GM19468 (cell line): ENCODE measurements around the gene RPL19.

Experiments
- ATAC-seq: cut with Tn5 transposase; IDR thresholded peaks from one replicate; pipeline ENCODE4 v1.9.1; 2021; ENCODE audit warnings: mild to moderate bottlenecking, moderate library complexity, moderate number of reproducible peaks; ENCODE audit not compliant: unreplicated experiment; ENCODE audit errors: extremely low read depth

RPL19 gene

DNA sequence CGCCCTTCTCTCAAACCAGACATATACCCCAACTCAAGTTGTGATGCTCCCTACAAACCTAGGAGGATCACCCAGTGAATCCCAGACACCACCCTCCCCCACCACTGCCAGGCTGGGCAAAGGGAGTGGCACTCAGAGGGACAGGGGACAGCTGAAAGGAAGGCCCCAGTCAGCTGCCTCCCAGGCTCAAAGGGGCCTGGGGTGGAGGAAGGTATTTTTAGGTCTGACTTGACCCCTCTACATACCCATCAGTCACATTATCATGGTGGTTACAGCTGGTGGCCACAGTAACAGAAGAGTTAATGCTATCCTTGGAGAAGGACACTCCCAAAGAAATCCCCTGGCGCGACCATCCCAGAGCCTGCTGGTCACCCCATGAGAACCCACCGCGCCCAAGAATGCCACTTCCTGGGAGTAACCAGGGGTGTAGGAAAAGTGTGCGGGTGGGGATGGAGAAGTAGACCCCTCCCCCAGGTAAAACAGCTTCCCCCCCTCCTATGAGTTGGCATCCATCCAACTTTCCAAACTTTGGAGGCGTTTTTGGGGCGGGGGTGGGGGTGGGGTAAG, 3.8 kb upstream of the RPL19 start:
- ATAC-seq, result no peak

GRCh38 chr17:39196808-39197291, 3.2 kb upstream of the RPL19 start:
- ATAC-seq, result no peak

DNA sequence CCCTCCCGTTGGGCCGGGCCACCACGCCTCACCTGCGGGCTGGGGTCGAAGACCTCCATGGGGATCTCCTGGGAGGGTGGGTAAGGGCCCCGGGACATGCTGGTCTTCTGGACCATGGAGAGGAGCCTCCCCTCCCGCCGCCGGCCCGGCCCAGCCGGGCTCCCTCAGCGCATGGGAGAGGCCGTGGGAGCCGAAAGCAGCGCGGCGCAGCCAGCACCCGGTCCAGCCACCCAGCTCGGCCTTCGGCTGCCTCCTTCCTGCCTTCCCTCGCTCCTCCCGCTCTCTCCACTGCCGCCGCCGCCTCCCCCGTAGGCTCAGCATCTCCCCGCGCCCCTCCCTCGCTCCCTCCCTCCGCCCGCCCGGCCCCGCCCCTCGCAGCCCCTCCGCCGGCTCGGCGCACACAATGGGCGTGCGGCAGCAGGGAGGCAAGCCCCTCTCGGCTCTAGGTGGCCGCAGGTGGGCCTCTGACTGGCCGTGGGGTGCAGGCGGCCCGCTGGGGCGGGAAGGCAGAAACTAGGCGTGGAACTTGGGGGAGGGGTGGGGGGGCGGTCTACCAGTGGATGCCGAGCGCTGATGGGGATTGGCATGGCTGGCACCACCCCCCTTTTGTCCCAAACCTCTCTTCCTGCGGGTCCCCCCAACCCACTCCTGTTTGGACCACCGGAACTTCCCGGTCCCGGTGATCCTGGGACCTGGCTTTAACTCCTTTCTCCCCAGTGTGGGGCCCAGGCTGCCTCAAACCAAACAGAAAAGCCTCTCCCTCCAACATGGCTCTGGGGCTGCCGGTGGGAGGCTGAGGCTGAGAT, 2.5 kb upstream of the RPL19 start, which contains the start of gene CACNB1:
CACNB1 (minus strand) TSS at position 290 of the 806 bp plus-strand sequence; CDS start at position 116, 174 bp downstream.
- ATAC-seq, result no peak

GRCh38 chr17:39198186-39198566, 1.9 kb upstream of the RPL19 start:
- no peak for ATAC-seq

GRCh38 chr17:39199820-39200069, 338 bp upstream of the RPL19 start:
- ATAC-seq, result no peak

- ATAC-seq, result no peak
Observed at GRCh38 chr17:39200957-39201510, 951 bp downstream of the RPL19 start.

DNA sequence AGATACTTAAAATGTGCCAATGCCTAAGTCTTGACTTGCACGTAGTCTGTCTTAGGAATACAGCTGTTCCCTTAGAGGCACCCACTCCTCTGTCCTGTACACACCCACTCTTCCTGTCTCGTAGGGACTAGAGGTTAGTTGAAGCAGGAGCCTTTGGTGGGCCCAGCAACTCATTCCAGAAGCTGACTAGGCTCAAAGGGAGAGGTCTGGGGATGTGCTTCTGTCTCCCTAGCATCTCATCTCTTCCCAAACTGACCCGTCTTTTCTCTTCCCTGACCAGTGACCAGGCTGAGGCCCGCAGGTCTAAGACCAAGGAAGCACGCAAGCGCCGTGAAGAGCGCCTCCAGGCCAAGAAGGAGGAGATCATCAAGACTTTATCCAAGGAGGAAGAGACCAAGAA, 4.2 kb downstream of the RPL19 start:
- no peak for ATAC-seq

DNA sequence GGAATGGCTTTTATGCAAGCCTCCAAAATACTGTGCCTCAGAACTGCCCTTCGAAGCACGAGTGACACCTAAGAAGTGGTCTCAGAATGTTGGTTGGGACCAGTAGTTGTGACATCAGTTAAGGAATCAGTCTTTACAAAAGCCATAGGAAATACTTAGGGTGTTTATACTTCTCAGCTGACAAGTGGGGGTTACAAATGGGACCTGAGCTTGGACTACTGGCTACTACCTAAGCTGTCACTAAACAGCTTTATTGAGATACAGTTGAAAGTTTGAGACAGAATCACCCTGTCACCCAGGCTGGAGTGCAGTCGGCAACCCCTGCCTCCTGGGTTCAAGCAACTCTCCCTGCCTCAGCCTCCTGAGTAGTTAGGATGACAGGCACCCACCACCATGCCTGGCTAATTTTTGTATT, 5.0 kb downstream of the RPL19 start:
- ATAC-seq, result no peak

GRCh38 chr17:39208136-39208535, 8.1 kb downstream of the RPL19 start:
- no peak for ATAC-seq

DNA sequence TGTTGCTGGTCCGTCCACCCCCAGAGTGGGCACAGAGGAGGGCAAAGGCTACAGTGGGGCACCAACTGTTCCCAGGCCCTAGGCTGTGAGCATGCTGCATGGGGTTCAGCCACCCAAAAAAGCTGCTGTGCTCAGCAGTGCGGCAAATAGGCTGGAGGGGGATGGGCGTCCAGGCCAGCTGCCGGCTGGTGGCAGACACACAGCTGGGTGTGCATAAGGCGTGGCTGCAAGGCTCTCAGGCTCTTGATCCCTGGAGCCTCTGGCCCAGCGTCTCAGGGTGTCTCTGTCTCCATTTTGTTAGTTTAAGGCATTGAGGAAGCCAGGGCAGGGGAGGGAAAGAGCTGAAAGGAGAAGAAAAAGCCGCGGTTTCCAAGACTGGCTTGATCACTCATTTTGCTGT, 8.8 kb downstream of the RPL19 start:
- ATAC-seq, result peak; percentile 83

DNA sequence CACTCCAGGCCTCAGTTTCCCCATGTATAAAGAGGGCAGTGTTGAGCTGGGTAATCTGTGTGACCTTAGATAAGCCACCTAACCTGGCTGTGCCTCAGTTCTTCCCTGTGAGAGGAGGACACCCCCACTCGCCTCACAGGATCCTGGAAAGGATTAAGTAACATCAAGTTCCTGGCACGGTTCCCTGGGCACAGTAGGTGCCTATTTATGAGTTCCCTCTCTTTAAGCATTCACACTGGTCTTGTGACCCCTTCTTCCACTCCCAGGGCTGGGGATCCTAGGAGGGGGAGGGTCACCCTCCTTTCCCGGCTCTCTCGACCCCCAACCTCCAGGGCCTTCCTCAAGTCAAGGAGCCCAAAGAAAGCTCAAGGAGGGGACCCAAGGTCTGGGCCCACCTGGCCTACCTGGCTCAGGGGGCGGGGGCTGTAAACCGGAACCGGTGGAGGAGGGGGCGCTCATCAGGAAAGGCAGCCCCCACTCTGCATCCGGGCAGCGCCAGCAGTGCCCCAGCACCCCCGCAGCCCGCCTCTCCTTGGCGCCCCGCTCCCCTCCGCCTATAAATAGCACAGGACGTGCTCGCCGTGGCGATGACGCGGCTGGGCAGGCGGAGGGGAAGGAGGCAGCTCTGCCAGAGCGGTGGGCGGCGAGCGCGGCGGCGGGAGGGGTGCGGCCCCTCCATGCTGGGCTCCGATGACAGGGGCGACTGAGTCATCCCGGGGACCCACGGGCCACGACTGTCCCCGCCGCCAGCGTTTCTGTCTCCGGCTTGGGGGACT, 9.4 kb downstream of the RPL19 start:
- ATAC-seq, result no peak

DNA sequence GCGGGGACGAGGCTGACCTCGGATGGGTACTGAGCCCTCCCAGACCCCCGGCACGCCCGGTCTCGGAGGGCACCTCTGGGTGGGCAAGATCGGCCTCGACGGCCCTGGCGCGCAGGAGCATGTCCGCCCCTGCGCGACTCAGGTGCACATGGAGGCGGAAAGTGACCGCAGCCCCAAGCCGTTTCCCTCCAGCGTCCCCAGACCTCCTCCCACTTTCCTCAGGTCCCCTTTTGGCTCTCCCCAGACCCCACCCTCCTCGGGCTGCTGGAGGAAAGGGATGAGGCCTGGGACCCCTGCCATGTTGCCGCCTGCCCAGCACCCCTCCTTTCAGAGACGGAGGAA, 10.0 kb downstream of the RPL19 start:
- no peak for ATAC-seq

GRCh38 chr17:39212195-39212810, 12.2 kb downstream of the RPL19 start:
- ATAC-seq, result no peak

- ATAC-seq, result no peak
Observed at GRCh38 chr17:39212841-39213480, 12.9 kb downstream of the RPL19 start.

DNA sequence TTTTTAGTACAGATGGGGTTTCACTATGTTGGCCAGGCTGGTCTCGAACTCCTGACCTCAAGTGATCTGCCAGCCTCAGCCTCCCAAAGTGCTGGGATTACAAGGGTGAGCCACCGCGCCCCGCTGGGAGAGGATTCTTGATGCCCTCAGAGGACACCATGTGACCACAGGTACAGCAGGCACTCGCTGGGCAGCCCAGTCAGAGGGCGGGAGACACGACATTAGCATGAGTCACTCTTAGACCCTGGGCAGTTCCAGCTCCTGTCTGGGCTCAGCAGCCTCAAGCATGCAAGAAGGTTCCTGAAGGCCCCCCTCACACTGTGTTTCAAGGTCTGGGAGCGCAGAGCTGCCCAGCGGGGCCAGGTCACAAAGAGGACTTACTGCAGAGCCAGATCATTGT, 13.8 kb downstream of the RPL19 start:
- ATAC-seq, result no peak

GRCh38 chr17:39217734-39218369, 17.8 kb downstream of the RPL19 start:
- no peak for ATAC-seq

GRCh38 chr17:39218906-39219305, 18.8 kb downstream of the RPL19 start:
- ATAC-seq, result no peak

- ATAC-seq, result no peak
Observed at GRCh38 chr17:39219647-39220154, 19.6 kb downstream of the RPL19 start.

- no peak for ATAC-seq
Observed at GRCh38 chr17:39221572-39221971, 21.5 kb downstream of the RPL19 start.

DNA sequence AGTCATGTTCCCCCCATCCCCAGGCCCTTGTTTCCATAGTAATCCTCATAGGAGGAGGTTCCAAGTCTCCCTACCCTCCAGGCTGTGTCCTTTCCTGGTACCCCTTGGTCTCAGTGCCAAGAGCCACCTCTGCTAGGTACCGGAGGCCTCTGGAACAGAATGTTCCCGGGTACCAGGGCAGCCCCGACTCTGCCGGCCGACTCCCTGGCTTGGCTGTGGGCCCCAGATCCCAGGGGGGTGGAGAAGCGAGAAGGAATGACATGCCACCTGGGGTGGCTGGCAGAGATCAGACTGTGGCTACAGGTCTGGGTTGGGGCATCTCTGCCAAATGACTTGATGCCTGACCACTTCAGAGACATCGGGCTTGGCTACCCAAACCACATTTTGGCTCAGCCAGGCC, 22.1 kb downstream of the RPL19 start:
- no peak for ATAC-seq
